ENCODE measurements around the gene MYO10.
"Not testable (repeated sequence)": the region's sequence is repeated elsewhere in the genome, so short reads cannot be mapped to it uniquely, and the experiment has no call there.

GRCh38 chr5:16757577-16757976, 178.5 kb downstream of the MYO10 start:
- not testable (repeated sequence) for TF ChIP-seq PATZ1 (tag by site-specific recombination; IDR thresholded peaks at IDR 0.05); GLIS2 (tag by site-specific recombination; IDR thresholded peaks at IDR 0.05); ZNF341 (tag by site-specific recombination; IDR thresholded peaks at IDR 0.05; ENCODE audit: low read depth)
